CD4-positive, CD25-positive, alpha-beta regulatory T cell (primary cell): Measurements from ENCODE around the gene CACNA1G. TPM values are rescaled to one million over a fixed set of nuclear protein-coding genes. Genes with fewer than 3 reads are reported as not detected.

Experiments used
- ATAC-seq, 2 donors: fragments of 150-1000 bp; cut with Tn5 transposase; one replicate each; pipeline ENCODE4 v1.10.0; 2021; ENCODE audit warnings: low read depth in 2 of 2, moderate number of reproducible peaks in 2 of 2, moderate library complexity in 1 of 2
- DNase-seq, 3 donors: peaks; one replicate each; pipeline versions ENCODE4 v3.0.0 to v3.0.0-alpha.2; 2012 to 2022; ENCODE audit warnings: mixed read lengths in 1 of 3
- H3K27ac ChIP-seq: one replicate; pipeline ENCODE4 v1.7.0; 2013; ENCODE audit warnings: mild to moderate bottlenecking, low read length; ENCODE audit not compliant: insufficient read depth, poor library complexity, severe bottlenecking
- H3K27me3 ChIP-seq: one replicate; pipeline ENCODE4 v1.7.0; 2013; ENCODE audit warnings: low read length; ENCODE audit not compliant: control insufficient read depth, insufficient read depth
- H3K36me3 ChIP-seq: one replicate; pipeline ENCODE4 v1.7.0; 2013; ENCODE audit warnings: mild to moderate bottlenecking, low read length, moderate library complexity; ENCODE audit not compliant: control insufficient read depth, insufficient read depth
- H3K4me1 ChIP-seq: 2 replicates; pipeline ENCODE4 v1.7.0; 2013; ENCODE audit warnings: mild to moderate bottlenecking, low read length; ENCODE audit not compliant: insufficient read depth, control insufficient read depth, poor library complexity, severe bottlenecking
- H3K4me3 ChIP-seq: one replicate; pipeline ENCODE4 v1.7.0; 2013; ENCODE audit warnings: low read depth, mild to moderate bottlenecking, low read length, moderate library complexity
- H3K9me3 ChIP-seq, 2 experiments: 1 replicate in 1 of 2; 2 replicates in 1 of 2; pipeline ENCODE4 v1.7.0; 2013; ENCODE audit warnings: low read length in 2 of 2, mild to moderate bottlenecking in 1 of 2, moderate library complexity in 1 of 2; ENCODE audit not compliant: control insufficient read depth in 2 of 2
- H3K27ac Mint-ChIP-seq, 3 donors: one replicate each; pipeline ENCODE4 v1.8.0; 2020 to 2022; ENCODE audit warnings: mild to moderate bottlenecking in 3 of 3, mixed read lengths in 3 of 3, moderate library complexity in 2 of 3
- H3K27me3 Mint-ChIP-seq: one replicate; pipeline ENCODE4 v1.8.0; 2022; ENCODE audit warnings: mild to moderate bottlenecking, mixed read lengths
- H3K36me3 Mint-ChIP-seq: one replicate; pipeline ENCODE4 v1.8.0; 2020; ENCODE audit warnings: mixed read lengths
- H3K4me1 Mint-ChIP-seq, 4 donors: one replicate each; pipeline ENCODE4 v1.8.0; 2020 to 2022; ENCODE audit warnings: mixed read lengths in 4 of 4, mild to moderate bottlenecking in 1 of 4
- H3K4me3 Mint-ChIP-seq, 4 donors: one replicate each; pipeline ENCODE4 v1.8.0; 2020 to 2022; ENCODE audit warnings: mild to moderate bottlenecking in 4 of 4, mixed read lengths in 4 of 4, moderate library complexity in 3 of 4
- H3K9me3 Mint-ChIP-seq, 7 donors: one replicate each; pipeline ENCODE4 v1.8.0; 2020 to 2022; ENCODE audit warnings: mixed read lengths in 7 of 7, mild to moderate bottlenecking in 3 of 7, moderate library complexity in 2 of 7
- polyA plus RNA-seq, 4 donors: library from polyadenylated mRNA; unstranded; fragments of 300-500 nt; fragmentation: Illumina TruSeq; gene quantifications; one replicate each; pipeline ENCODE4 v1.2.3, GENCODE V29; 2021
- total RNA-seq: library from RNA; stranded (reverse); gene quantifications from one replicate; pipeline ENCODE4 v1.2.3, GENCODE V29; 2022

Gene CACNA1G
- total and polyA plus RNA-seq, 5 donors from 2014 or later: 0.05 TPM; not detected in 4

GRCh38 chr17:50676065-50676975, 115.8 kb downstream of the CACNA1G start:
- ATAC-seq (no peak), DNase-seq (no peak)
- Mint-ChIP-seq H3K4me3 (no peak overlapping the region), H3K27ac (no peak overlapping the region), H3K27me3 (no peaks in the 10 kb centered on the region), H3K36me3 (no peaks in the 10 kb centered on the region), H3K9me3 (no peaks in the 10 kb centered on the region), H3K4me1 (peaks cover 0 to 3% (median 2%) of the 10 kb centered on the region in 4 donors)
- Histone ChIP-seq H3K4me3 (no peak overlapping the region), H3K9me3 (no peaks in the 10 kb centered on the region), H3K27ac (no peak overlapping the region), H3K36me3 (no peaks in the 10 kb centered on the region), H3K27me3 (no peaks in the 10 kb centered on the region), H3K4me1 (no peaks in the 10 kb centered on the region)

Other genes with a start within 250 kb of the CACNA1G start
- gene XYLT2, start 214.6 kb upstream of the CACNA1G start, total RNA-seq: 15.5 TPM
- 10 to 100 TPM in 2 of 4 donors, 1 to 10 TPM in 2; 6.2 to 15.9 (median 11.3) TPM for gene XYLT2, start 214.6 kb upstream of the CACNA1G start, polyA plus RNA-seq
- gene MRPL27, start 187.5 kb upstream of the CACNA1G start, total RNA-seq: 33.5 TPM
- 10 to 100 TPM; 61.6 to 86.7 (median 80.2) TPM for gene MRPL27, start 187.5 kb upstream of the CACNA1G start, polyA plus RNA-seq
- gene EME1, start 187.5 kb upstream of the CACNA1G start, total RNA-seq: 0.81 TPM
- gene EME1, start 187.5 kb upstream of the CACNA1G start, polyA plus RNA-seq: 1 to 10 TPM in 1 of 4 donors, under 1 TPM in 2, not detected in 1; 0.49 to 1.5 (median 0.59) TPM
- 49.9 TPM for gene LRRC59, start 163.2 kb upstream of the CACNA1G start, total RNA-seq
- gene LRRC59, start 163.2 kb upstream of the CACNA1G start, polyA plus RNA-seq: 10 to 100 TPM; 17.2 to 24.0 (median 20.5) TPM
- gene ACSF2, start 134.5 kb upstream of the CACNA1G start, total RNA-seq: 22.2 TPM
- gene ACSF2, start 134.5 kb upstream of the CACNA1G start, polyA plus RNA-seq: 1 to 10 TPM; 2.7 to 5.5 (median 3.4) TPM
- not detected for gene CHAD, start 91.8 kb upstream of the CACNA1G start, total RNA-seq
- not detected for gene CHAD, start 91.8 kb upstream of the CACNA1G start, polyA plus RNA-seq
- 45.3 TPM for gene RSAD1, start 81.9 kb upstream of the CACNA1G start, total RNA-seq
- 10 to 100 TPM; 43.3 to 53.4 (median 46.1) TPM for gene RSAD1, start 81.9 kb upstream of the CACNA1G start, polyA plus RNA-seq
- gene MYCBPAP, start 52.3 kb upstream of the CACNA1G start, total RNA-seq: 5.7 TPM
- 1 to 10 TPM in 2 of 4 donors, under 1 TPM in 2; 0.50 to 1.6 (median 0.89) TPM for gene MYCBPAP, start 52.3 kb upstream of the CACNA1G start, polyA plus RNA-seq
- gene EPN3, start 28.0 kb upstream of the CACNA1G start, total RNA-seq: not detected
- gene EPN3, start 28.0 kb upstream of the CACNA1G start, polyA plus RNA-seq: not detected
- 26.8 TPM for gene SPATA20, start 13.5 kb upstream of the CACNA1G start, total RNA-seq
- 10 to 100 TPM in 1 of 4 donors, 1 to 10 TPM in 3; 5.8 to 10.3 (median 6.5) TPM for gene SPATA20, start 13.5 kb upstream of the CACNA1G start, polyA plus RNA-seq
- 3.3 TPM for gene ABCC3, start 74.2 kb downstream of the CACNA1G start, total RNA-seq
- gene ABCC3, start 74.2 kb downstream of the CACNA1G start, polyA plus RNA-seq: under 1 TPM in 1 of 4 donors, not detected in 3; 0.02 TPM
- gene ANKRD40, start 147.2 kb downstream of the CACNA1G start, total RNA-seq: 24.0 TPM
- gene ANKRD40, start 147.2 kb downstream of the CACNA1G start, polyA plus RNA-seq: 1 to 10 TPM; 3.8 to 5.7 (median 4.5) TPM
- gene LUC7L3, start 158.9 kb downstream of the CACNA1G start, total RNA-seq: 143 TPM
- 10 to 100 TPM; 44.9 to 54.0 (median 48.9) TPM for gene LUC7L3, start 158.9 kb downstream of the CACNA1G start, polyA plus RNA-seq
- gene ANKRD40CL, start 206.8 kb downstream of the CACNA1G start, total RNA-seq: not detected
- gene ANKRD40CL, start 206.8 kb downstream of the CACNA1G start, polyA plus RNA-seq: not detected